GM18505 (cell line): ENCODE data around the gene FBN1.

Source experiments
- ATAC-seq: cut with Tn5 transposase; IDR thresholded peaks from one replicate; pipeline ENCODE4 v1.9.1; 2021; ENCODE audit not compliant: unreplicated experiment
- POLR2A ChIP-seq: IDR thresholded peaks from 4 replicates; pipeline ENCODE4 v1.6.1; 2011; ENCODE audit warnings: borderline replicate concordance; ENCODE audit not compliant: insufficient read depth, insufficient read length; ENCODE audit errors: extremely low read depth

Gene FBN1

GRCh38 chr15:48645558-48646330 lies at the start of gene FBN1:
Gene FBN1 (minus strand): TSS chr15:48645709. CDS start chr15:48644769, 940 bp downstream.
- peak; percentile 65 for TF ChIP-seq POLR2A
- peak; percentile 70 for ATAC-seq

- no peak for ATAC-seq
- no peak for TF ChIP-seq POLR2A
Observed at GRCh38 chr15:48693484-48693883, 48.0 kb upstream of the FBN1 start.

GRCh38 chr15:48688493-48688892 lies 43.0 kb upstream of the FBN1 start:
- no peak for ATAC-seq

GRCh38 chr15:48683991-48684765 lies 38.7 kb upstream of the FBN1 start:
- ATAC-seq: no peak
- no peak for TF ChIP-seq POLR2A

More at GRCh38 chr15:48688493-48688892, 43.0 kb upstream of the FBN1 start:
- TF ChIP-seq POLR2A: no peak

- no peak for ATAC-seq
- no peak for TF ChIP-seq POLR2A
Observed at GRCh38 chr15:48682942-48683651, 37.6 kb upstream of the FBN1 start.

- TF ChIP-seq POLR2A: no peak
- no peak for ATAC-seq
Observed at GRCh38 chr15:48681353-48681752, 35.8 kb upstream of the FBN1 start.

GRCh38 chr15:48680841-48681240 lies 35.3 kb upstream of the FBN1 start:
- TF ChIP-seq POLR2A: no peak
- ATAC-seq: no peak

GRCh38 chr15:48679952-48680351 lies 34.4 kb upstream of the FBN1 start:
- no peak for ATAC-seq

GRCh38 chr15:48678851-48679250 lies 33.3 kb upstream of the FBN1 start:
- no peak for TF ChIP-seq POLR2A
- ATAC-seq: no peak

More at GRCh38 chr15:48679952-48680351, 34.4 kb upstream of the FBN1 start:
- TF ChIP-seq POLR2A: no peak

GRCh38 chr15:48677821-48678220 lies 32.3 kb upstream of the FBN1 start:
- no peak for TF ChIP-seq POLR2A
- ATAC-seq: no peak

- ATAC-seq: no peak
- no peak for TF ChIP-seq POLR2A
Observed at GRCh38 chr15:48675436-48675835, 29.9 kb upstream of the FBN1 start.

- no peak for ATAC-seq
- no peak for TF ChIP-seq POLR2A
Observed at GRCh38 chr15:48674876-48675275, 29.4 kb upstream of the FBN1 start.

GRCh38 chr15:48672206-48672605 lies 26.7 kb upstream of the FBN1 start:
- TF ChIP-seq POLR2A: no peak
- no peak for ATAC-seq

- ATAC-seq: no peak
- no peak for TF ChIP-seq POLR2A
Observed at GRCh38 chr15:48671103-48672022, 25.9 kb upstream of the FBN1 start.
